BLaER1 (cell line): ENCODE measurements around the gene MSL3.

Experiments
- H3K27ac ChIP-seq: shearing (Covaris generic); formaldehyde crosslinking; 2 replicates; pipeline ENCODE4 v1.8.1; 2022
- H3K27me3 ChIP-seq: shearing (Covaris generic); formaldehyde crosslinking; 2 replicates; pipeline ENCODE4 v1.8.1; 2022
- H3K36me3 ChIP-seq: shearing (Covaris generic); formaldehyde crosslinking; 2 replicates; pipeline ENCODE4 v1.8.1; 2022
- H3K4me1 ChIP-seq: shearing (Covaris generic); formaldehyde crosslinking; 2 replicates; pipeline ENCODE4 v1.8.1; 2022
- H3K4me2 ChIP-seq: shearing (Covaris generic); formaldehyde crosslinking; 2 replicates; pipeline ENCODE4 v1.8.1; 2022
- H3K4me3 ChIP-seq: shearing (Covaris generic); formaldehyde crosslinking; 2 replicates; pipeline ENCODE4 v1.8.1; 2022
- H3K9ac ChIP-seq: shearing (Covaris generic); formaldehyde crosslinking; 2 replicates; pipeline ENCODE4 v1.8.1; 2022
- H3K9me3 ChIP-seq: shearing (Covaris generic); formaldehyde crosslinking; 2 replicates; pipeline ENCODE4 v1.8.1; 2022
- H4K20me1 ChIP-seq: shearing (Covaris generic); formaldehyde crosslinking; 2 replicates; pipeline ENCODE4 v1.8.1; 2022
- Cebpa-rat ChIP-seq: shearing (Covaris generic); IDR thresholded peaks from 2 replicates; pipeline ENCODE4 v1.8.1; 2022

The MSL3 gene, protein sequence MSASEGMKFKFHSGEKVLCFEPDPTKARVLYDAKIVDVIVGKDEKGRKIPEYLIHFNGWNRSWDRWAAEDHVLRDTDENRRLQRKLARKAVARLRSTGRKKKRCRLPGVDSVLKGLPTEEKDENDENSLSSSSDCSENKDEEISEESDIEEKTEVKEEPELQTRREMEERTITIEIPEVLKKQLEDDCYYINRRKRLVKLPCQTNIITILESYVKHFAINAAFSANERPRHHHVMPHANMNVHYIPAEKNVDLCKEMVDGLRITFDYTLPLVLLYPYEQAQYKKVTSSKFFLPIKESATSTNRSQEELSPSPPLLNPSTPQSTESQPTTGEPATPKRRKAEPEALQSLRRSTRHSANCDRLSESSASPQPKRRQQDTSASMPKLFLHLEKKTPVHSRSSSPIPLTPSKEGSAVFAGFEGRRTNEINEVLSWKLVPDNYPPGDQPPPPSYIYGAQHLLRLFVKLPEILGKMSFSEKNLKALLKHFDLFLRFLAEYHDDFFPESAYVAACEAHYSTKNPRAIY

DNA sequence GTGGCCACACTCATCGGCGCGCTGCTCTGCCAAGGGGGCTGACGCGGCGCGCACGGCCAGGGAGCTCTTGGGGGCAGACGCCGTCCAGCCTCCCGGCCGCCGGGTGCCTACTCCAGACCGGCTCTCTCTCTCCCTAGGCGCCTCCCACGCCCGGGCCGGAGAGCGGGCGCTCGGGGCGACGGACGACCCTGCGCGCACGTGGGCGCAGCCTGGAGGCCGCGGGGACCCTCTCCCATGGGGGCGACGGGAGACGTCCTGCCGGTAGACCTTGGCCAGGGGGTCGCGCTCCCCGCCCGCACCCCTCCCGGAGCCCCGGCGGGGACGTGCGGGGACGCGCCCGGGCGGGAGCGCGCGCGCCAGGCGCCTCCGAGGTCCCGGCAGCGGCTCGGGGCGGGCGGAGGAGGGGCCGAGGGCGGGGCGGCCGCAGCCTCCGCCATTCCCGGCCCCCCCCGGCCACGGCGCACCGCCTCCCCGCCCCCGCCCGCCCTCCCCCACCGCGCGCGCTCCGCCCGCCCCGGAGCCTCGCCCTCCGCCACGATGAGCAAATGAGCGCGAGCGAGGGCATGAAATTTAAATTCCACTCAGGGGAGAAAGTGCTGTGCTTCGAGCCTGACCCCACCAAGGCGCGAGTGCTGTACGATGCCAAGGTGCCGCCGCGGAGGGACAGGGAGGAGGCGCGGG lies at the start of gene MSL3:
MSL3 (plus strand) TSS at position 519 of the 681 bp plus-strand sequence; CDS start at position 546, 27 bp downstream.
- Histone ChIP-seq H3K4me1 (peaks cover 7% of the 10 kb centered on the region), H3K27me3 (peaks cover 55% of the 10 kb centered on the region), H3K4me2 (peak within 1 kb of the TSS; percentile 87), H3K27ac (peak within 1 kb of the TSS; percentile 71), H3K9ac (peak within 1 kb of the TSS; percentile 75), H4K20me1 (no peaks in the 10 kb centered on the region), H3K4me3 (peak within 1 kb of the TSS; percentile 77), H3K36me3 (peaks cover 14% of the 10 kb centered on the region), H3K9me3 (no peaks in the 10 kb centered on the region; the same call in 1 of the 2 replicates)
- no peak for TF ChIP-seq Cebpa-rat

DNA sequence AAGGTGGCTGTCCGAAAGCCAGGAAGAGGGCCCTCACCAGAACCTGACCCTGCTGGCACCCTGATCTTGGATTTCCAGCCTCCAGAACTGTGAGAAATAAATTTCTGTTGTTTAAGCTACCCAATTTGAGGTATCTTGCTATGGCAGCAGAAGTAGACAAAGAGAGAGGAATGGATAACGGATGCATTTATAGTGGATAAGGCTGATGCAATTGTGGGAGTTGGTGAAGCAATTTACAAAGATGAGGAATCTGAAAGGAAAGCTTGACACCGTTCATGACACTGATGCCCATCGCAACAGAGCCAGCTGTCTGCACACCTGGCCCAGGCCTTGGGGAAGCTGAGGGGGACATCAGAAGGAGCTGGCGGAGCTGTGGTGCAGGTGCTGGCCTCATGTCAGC lies 35.7 kb upstream of the MSL3 start:
- no peaks in the 10 kb centered on the region for H3K36me3 ChIP-seq
- no peak overlapping the region for H3K4me2 ChIP-seq
- H3K9me3 ChIP-seq: no peaks in the 10 kb centered on the region
- no peak for TF ChIP-seq Cebpa-rat
- no peak overlapping the region for H3K27ac ChIP-seq
- H3K4me1 ChIP-seq: no peaks in the 10 kb centered on the region
- no peaks in the 10 kb centered on the region; the same call in 1 of the 2 replicates for H4K20me1 ChIP-seq
- peaks cover 72% of the 10 kb centered on the region for H3K27me3 ChIP-seq
- no peak overlapping the region for H3K4me3 ChIP-seq
- no peak overlapping the region for H3K9ac ChIP-seq

DNA sequence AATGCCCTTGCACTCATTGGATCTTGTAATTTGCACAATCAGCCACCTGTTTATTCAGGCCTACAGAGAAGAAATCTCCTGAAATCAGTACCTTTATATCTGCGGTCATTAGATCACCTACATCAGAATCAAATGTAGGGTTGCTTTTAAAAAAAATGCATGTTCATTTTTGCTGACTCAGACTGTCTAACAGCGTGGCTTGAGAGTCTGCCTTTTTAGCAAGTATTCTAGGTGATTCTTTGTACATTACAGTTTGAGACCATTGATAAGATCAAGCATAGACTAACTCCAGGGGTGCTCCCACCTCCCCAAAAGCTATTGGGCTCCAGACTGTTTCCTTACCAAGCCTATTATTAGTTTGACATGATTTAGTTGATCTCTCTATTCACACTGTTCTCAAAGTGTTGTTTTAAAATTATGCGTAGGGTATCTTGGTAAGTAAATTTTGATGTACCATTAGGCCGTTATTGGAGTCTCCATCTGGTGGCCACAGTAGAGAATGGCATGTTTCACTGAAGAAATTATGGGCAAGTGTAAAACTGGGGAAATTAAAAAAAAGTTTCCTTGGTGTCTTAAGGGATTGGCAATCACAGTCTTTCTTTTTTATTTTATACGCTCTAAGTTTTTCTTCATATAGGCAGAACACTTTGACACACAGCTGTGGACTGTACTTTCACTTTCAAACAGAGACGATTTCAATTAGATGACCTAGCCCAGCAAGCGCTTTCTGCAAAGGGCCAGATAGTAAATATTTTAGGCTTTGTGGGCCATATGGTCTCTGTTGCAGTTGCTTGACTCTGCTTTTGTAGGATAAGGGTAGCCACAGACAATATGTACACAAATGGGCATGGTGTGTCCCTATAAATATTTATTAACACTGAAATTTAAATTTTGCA lies 33.7 kb upstream of the MSL3 start:
- peaks cover 75% of the 10 kb centered on the region for H3K27me3 ChIP-seq
- H3K27ac ChIP-seq: no peak overlapping the region
- no peaks in the 10 kb centered on the region for H3K4me1 ChIP-seq
- H3K36me3 ChIP-seq: no peaks in the 10 kb centered on the region
- H4K20me1 ChIP-seq: no peaks in the 10 kb centered on the region; the same call in 1 of the 2 replicates
- no peak for TF ChIP-seq Cebpa-rat
- H3K4me3 ChIP-seq: no peak overlapping the region
- H3K9me3 ChIP-seq: no peaks in the 10 kb centered on the region
- H3K4me2 ChIP-seq: no peak overlapping the region
- H3K9ac ChIP-seq: no peak overlapping the region

DNA sequence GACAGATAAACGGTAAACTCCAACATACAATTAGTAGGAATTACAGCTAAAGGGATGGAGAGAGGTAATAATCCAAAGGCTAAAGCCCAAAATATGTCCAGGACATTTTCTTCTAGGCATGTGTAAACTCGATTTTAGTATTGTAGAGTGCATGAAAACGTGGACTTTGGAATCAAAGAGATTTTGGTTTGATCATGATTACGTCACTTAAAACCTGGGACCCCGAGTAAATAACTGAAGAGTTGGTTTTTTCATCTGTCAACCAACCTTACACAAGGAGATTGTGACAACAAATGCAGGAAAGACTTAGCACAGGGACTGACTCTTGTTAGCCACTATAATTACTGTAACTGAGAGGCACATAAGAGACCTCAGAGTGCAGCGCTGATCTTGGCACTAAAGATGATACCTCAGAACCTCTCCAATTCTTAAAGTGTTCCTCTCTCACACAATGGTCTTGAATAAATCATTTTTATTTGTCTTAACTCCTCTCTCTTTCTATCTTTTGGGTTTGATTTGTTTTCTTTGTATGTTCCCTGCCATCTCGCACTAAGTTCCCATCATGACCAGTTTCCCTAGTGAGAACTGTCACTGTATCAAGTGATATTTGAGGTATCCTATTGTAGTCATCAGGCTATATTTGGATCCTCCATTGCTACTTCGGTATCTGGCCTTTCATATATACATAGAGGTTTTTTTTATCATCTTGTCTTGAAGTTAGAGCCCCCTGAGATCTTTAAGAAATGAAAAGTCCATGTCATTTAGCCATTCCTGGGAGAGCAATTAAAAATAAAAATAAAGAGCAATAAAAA lies 32.2 kb upstream of the MSL3 start:
- Histone ChIP-seq H3K9ac (no peak overlapping the region), H3K27ac (no peak overlapping the region), H4K20me1 (no peaks in the 10 kb centered on the region; the same call in 1 of the 2 replicates), H3K4me3 (no peak overlapping the region), H3K36me3 (no peaks in the 10 kb centered on the region), H3K4me1 (no peaks in the 10 kb centered on the region), H3K4me2 (no peak overlapping the region), H3K9me3 (no peaks in the 10 kb centered on the region), H3K27me3 (peaks cover 65% of the 10 kb centered on the region)
- no peak for TF ChIP-seq Cebpa-rat

DNA sequence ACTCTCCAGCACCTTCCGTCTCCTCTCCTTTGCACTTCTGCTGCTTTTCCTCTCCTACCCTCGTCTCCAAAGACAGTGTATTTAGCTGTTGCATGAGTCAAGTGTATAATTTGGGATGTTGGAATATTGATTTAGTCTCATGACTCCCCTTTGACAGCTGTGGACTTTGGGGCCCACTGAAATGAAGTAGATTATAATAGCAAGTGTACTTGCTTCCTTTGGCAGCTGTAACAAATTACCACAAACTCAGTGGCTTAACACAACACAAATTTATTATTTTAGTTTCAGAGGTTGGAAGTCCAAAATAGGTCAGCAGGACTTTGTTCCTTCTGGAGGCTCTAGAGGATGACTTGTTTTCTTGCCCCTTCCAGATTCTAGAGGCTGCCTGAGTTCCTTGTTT lies 29.5 kb upstream of the MSL3 start:
- no peaks in the 10 kb centered on the region for H3K9me3 ChIP-seq
- H3K4me1 ChIP-seq: no peaks in the 10 kb centered on the region
- no peak for TF ChIP-seq Cebpa-rat
- no peak overlapping the region for H3K4me2 ChIP-seq
- H3K4me3 ChIP-seq: no peak overlapping the region
- H3K27me3 ChIP-seq: peaks cover 73% of the 10 kb centered on the region
- no peaks in the 10 kb centered on the region; the same call in 1 of the 2 replicates for H4K20me1 ChIP-seq
- H3K36me3 ChIP-seq: no peaks in the 10 kb centered on the region
- H3K9ac ChIP-seq: no peak overlapping the region
- no peak overlapping the region for H3K27ac ChIP-seq

DNA sequence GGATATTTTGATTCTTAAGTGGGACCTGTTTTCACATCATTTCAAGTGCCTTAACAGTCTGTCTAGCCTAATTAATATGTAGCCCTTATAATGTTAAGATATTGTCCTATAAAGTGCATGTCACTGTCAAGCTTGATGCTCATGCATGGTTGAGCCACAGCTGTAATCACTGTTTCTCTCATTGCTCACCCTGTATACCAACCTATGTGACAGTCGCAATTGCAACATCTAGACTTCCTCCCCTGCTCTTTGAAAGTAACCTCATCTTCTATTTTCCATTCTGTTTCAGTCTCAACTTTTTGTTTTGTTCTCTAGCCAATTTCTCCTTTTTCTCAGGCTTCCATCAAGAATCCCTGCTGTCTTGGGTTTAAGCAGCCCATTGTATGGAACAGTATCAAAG lies 24.4 kb upstream of the MSL3 start:
- Histone ChIP-seq H3K27ac (no peak overlapping the region), H3K9me3 (no peaks in the 10 kb centered on the region), H3K4me2 (no peak overlapping the region), H3K4me3 (no peak overlapping the region), H3K4me1 (no peaks in the 10 kb centered on the region), H3K36me3 (no peaks in the 10 kb centered on the region), H4K20me1 (peaks cover 10% of the 10 kb centered on the region; the same call in 1 of the 2 replicates), H3K9ac (no peak overlapping the region), H3K27me3 (peaks cover 89% of the 10 kb centered on the region)
- no peak for TF ChIP-seq Cebpa-rat

DNA sequence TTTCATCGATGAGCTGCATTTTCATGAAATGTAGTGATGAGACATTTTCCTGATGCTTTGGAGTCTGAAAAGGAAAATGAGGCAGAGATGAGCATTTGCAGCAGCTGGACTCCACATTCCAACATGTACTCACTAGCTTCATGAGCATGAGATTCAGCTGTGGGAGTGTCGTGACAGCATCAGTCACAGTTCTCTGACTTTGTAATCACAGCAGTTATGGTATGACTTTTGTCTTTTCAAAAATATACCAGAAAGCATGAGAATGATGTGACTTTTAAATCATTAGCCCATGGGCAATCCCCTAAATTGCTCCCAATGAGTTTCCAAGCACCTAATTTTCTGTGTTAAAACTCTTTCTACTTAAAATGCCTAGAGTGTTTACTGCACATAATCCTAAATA lies 18.3 kb upstream of the MSL3 start:
- H3K9ac ChIP-seq: no peak overlapping the region
- no peak overlapping the region for H3K4me3 ChIP-seq
- no peaks in the 10 kb centered on the region for H3K9me3 ChIP-seq
- peaks cover 85% of the 10 kb centered on the region for H3K27me3 ChIP-seq
- H4K20me1 ChIP-seq: peaks cover 10% of the 10 kb centered on the region; the same call in 1 of the 2 replicates
- no peak for TF ChIP-seq Cebpa-rat
- no peaks in the 10 kb centered on the region for H3K36me3 ChIP-seq
- H3K4me1 ChIP-seq: no peaks in the 10 kb centered on the region
- no peak overlapping the region for H3K27ac ChIP-seq
- H3K4me2 ChIP-seq: no peak overlapping the region

DNA sequence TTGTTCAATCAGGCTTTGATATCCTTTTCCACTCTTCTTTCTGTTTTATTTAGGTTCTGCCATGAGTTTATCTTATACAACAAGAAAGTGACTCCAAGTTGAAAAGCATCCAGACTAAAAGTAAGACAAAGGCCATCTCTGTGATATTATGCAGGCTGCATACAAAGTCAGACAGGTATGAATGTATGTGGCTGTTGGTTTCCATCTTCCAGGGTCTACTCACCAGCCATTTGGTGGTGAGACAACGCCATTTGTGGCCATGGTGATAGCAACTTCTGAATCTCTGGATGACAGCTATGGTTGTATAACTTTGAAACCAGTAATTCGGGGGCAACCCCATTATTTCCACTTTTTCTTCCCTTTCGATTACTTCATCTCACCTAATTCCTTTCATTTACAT lies 17.2 kb upstream of the MSL3 start:
- H3K4me1 ChIP-seq: no peaks in the 10 kb centered on the region
- no peak overlapping the region for H3K4me3 ChIP-seq
- H3K9me3 ChIP-seq: no peaks in the 10 kb centered on the region
- no peak overlapping the region for H3K4me2 ChIP-seq
- no peak overlapping the region for H3K9ac ChIP-seq
- no peaks in the 10 kb centered on the region for H3K36me3 ChIP-seq
- no peak overlapping the region for H3K27ac ChIP-seq
- peaks cover 84% of the 10 kb centered on the region for H3K27me3 ChIP-seq
- peaks cover 10% of the 10 kb centered on the region; the same call in 1 of the 2 replicates for H4K20me1 ChIP-seq
- TF ChIP-seq Cebpa-rat: no peak
